Uterus (tissue), 2 donors: ENCODE data around the gene PLBD2.

Experiments used
- CTCF ChIP-seq, 4 experiments: fragments of 200-600 bp in 2 of 4; fragments of 450-650 bp in 2 of 4; sonication (generic) in 2 of 4; IDR thresholded peaks; one replicate each; pipeline ENCODE4 v1.5.1; 2016 to 2019; ENCODE audit warnings: antibody characterized with exemption in 4 of 4, mild to moderate bottlenecking in 2 of 4, moderate library complexity in 1 of 4
- POLR2A ChIP-seq, 2 donors: fragments of 450-650 bp; IDR thresholded peaks; one replicate each; pipeline ENCODE4 v1.6.1; 2016; ENCODE audit warnings: antibody characterized with exemption in 2 of 2, mild to moderate bottlenecking in 1 of 2, moderate library complexity in 1 of 2

GRCh38 chr12:113390064-113391043 is 32.0 kb downstream of the PLBD2 start:
- TF ChIP-seq CTCF (IDR thresholded peaks at IDR 0.05) = no peak
- no peak for TF ChIP-seq POLR2A (IDR thresholded peaks at IDR 0.05)
